GM21786 (cell line): ENCODE data around the gene SF3B3.
"Not testable (repeated sequence)": the region's sequence is repeated elsewhere in the genome, so short reads cannot be mapped to it uniquely, and the experiment has no call there.

Source experiments
- ATAC-seq: cut with Tn5 transposase; IDR thresholded peaks from one replicate; pipeline ENCODE4 v1.9.1; 2021; ENCODE audit not compliant: unreplicated experiment

Gene SF3B3

GRCh38 chr16:70510216-70510615, 13.4 kb upstream of the SF3B3 start:
- ATAC-seq, result no peak

GRCh38 chr16:70511833-70512232, 11.8 kb upstream of the SF3B3 start:
- no peak for ATAC-seq

GRCh38 chr16:70512456-70512855, 11.2 kb upstream of the SF3B3 start:
- no peak for ATAC-seq

GRCh38 chr16:70520612-70521297, 2.9 kb upstream of the SF3B3 start:
- ATAC-seq, result no peak

GRCh38 chr16:70522216-70523075, 1.2 kb upstream of the SF3B3 start:
- ATAC-seq, result no peak

- ATAC-seq, result peak; percentile 53
These were observed 407 bp upstream of the SF3B3 start, which contains the start of gene COG4 for GRCh38 chr16:70523076-70523742. Gene COG4 (minus strand): TSS chr16:70523554. CDS start chr16:70523543, 11 bp downstream.

- ATAC-seq, result not testable (repeated sequence)
These were observed 796 bp downstream of the SF3B3 start for GRCh38 chr16:70524399-70524825.

- no peak for ATAC-seq
These were observed 2.8 kb downstream of the SF3B3 start for GRCh38 chr16:70526403-70526802.

GRCh38 chr16:70527315-70527996, 3.8 kb downstream of the SF3B3 start:
- ATAC-seq, result no peak

GRCh38 chr16:70529051-70529777, 5.6 kb downstream of the SF3B3 start:
- ATAC-seq, result no peak

GRCh38 chr16:70529954-70530353, 6.3 kb downstream of the SF3B3 start:
- ATAC-seq, result not testable (repeated sequence)

- ATAC-seq, result no peak
These were observed 11.4 kb downstream of the SF3B3 start for GRCh38 chr16:70534971-70535370.

GRCh38 chr16:70540994-70541393, 17.4 kb downstream of the SF3B3 start:
- ATAC-seq, result no peak

- no peak for ATAC-seq
These were observed 20.9 kb downstream of the SF3B3 start for GRCh38 chr16:70544548-70544947.

- no peak for ATAC-seq
These were observed 25.3 kb downstream of the SF3B3 start for GRCh38 chr16:70548936-70549335.

GRCh38 chr16:70550082-70550481, 26.5 kb downstream of the SF3B3 start:
- ATAC-seq, result no peak

GRCh38 chr16:70551788-70552187, 28.2 kb downstream of the SF3B3 start:
- no peak for ATAC-seq

- no peak for ATAC-seq
These were observed 29.1 kb downstream of the SF3B3 start for GRCh38 chr16:70552675-70553074.

GRCh38 chr16:70553645-70554044, 30.0 kb downstream of the SF3B3 start:
- no peak for ATAC-seq

GRCh38 chr16:70556063-70556462, 32.4 kb downstream of the SF3B3 start:
- ATAC-seq, result no peak
